ENCODE data around the gene ANKLE2. TPM values are rescaled to one million over a fixed set of nuclear protein-coding genes. Genes with fewer than 3 reads are reported as not detected.
"Not testable (repeated sequence)": the region's sequence is repeated elsewhere in the genome, so short reads cannot be mapped to it uniquely, and the experiment has no call there.

ANKLE2 gene
- total RNA-seq, 2 donors from 2014 or later, result 21.1 to 34.1 TPM

DNA sequence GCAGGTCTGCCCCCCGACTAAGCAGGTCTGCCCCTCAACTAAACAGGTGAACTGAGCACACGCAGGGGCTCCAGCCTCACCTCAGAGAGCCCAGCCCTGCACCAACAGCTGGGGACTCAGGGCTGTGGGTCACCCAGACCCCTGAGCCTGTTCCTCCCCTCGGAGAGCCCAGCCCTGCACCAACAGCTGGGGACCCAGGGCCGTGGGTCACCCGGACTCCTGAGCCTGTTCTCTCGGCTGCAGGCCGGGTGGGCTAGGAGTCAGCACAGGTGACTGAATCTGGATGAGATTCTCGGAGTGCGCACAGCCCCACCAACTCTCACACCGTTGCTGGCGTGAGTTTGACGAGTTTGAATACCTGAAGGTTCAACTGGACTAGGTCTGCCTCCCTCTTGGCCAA is 20.3 kb upstream of the ANKLE2 start:
- DNase-seq (no peak), ATAC-seq (no peak)
- intact Hi-C loops (cut with DNase I), result no loop called here

DNA sequence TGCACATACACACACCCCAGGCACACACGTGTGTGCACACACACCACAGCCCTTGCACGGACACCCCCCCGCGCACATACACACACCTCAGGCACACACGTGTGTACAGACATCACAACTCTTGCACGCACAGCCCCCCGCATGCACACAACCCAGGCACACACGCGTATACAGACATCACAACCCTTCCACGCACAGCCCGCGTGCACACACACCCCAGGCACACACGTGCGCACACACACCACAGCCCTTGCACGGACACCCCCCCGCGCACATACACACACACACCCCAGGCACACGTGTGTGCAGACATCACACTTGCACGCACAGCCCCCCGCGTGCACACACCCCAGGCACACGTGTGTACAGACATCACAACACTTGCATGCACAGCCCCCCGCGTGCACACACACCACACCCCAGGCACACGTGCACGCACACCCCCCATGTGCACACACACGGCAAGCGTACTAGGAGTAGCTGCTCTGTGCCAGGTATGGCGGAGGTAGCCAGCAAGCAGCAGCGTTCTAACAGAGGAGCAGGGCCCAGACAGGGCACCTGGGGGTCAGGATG is 18.2 kb upstream of the ANKLE2 start:
- no peak for DNase-seq
- intact Hi-C loops (cut with DNase I), result no loop called here
- no peak for ATAC-seq

DNA sequence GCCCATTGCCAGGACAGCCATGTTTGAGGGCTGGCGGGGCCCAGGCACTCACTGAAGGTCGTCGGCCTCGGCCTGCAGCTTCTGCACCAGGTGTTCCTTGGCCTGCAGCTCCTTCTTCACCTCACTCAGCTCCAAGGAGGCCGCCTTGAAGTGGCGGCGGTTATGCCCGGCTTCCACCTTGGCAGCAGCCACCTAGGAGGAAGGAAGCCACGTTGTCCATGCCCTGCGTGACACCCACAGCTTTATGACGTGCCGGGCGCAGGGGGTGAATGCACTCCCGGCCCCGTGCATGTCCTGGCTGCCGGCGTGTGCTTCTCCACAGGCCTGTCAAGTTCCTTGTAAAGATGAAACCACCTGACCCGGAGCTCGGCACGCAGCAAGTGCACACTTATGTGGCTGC is 16.0 kb upstream of the ANKLE2 start:
- ATAC-seq, result no peak
- intact Hi-C loops (cut with DNase I), result no loop called here
- no peak for DNase-seq

DNA sequence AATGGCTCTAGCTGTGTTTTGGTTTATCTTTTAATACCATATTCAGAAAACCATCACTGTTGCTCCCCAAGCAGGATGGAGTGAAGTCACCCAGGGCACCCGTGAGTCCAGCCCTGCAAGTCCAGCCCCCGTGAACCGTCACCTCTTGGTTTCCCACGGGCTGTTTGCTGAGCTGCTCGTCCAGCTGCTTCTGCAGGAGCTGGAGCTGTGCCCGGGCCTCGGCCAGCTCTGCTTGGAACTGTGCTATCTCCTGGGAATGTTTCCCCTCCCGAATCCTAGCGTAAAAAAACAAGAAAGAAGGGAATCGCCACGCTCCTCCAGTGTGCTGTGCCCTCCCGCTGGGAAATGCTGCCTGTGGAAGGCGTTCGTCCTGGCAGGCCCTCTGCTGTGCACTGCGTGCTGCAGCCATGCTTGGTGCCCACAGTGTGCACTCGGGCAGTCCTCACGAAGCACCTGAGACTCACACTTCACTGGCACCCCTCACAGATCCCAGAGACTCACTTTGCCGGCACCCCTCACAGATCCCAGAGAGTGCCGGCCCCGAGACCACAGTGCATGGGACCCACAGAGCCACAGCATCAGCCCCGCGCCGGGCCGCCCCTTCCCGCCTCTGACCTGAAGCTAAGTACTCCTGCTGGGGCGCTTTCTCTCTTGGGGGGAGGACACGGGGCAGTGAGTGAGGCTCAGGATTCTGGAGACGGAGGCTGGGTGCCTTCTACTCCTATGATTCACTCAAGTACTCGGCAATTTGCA is 15.4 kb upstream of the ANKLE2 start:
- ATAC-seq, result peak; percentile 67 to 95
- intact Hi-C loops (cut with DNase I), result no loop called here
- DNase-seq, result peak; percentile 80

DNA sequence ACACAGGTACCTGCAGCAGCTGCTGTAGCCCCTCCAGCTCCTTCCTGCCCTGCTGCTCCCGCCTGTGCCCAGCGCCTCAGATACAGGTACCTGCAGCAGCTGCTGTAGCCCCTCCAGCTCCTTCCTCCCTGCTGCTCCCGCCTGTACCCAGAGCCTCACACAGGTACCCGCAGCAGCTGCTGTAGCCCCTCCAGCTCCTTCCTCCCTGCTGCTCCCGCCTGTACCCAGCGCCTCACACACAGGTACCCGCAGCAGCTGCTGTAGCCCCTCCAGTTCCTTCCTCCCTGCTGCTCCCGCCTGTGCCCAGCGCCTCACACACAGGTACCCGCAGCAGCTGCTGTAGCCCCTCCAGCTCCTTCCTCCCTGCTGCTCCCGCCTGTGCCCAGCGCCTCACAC is 14.6 kb upstream of the ANKLE2 start:
- ATAC-seq; DNase-seq; intact Hi-C loops (cut with DNase I): not testable (repeated sequence)

DNA sequence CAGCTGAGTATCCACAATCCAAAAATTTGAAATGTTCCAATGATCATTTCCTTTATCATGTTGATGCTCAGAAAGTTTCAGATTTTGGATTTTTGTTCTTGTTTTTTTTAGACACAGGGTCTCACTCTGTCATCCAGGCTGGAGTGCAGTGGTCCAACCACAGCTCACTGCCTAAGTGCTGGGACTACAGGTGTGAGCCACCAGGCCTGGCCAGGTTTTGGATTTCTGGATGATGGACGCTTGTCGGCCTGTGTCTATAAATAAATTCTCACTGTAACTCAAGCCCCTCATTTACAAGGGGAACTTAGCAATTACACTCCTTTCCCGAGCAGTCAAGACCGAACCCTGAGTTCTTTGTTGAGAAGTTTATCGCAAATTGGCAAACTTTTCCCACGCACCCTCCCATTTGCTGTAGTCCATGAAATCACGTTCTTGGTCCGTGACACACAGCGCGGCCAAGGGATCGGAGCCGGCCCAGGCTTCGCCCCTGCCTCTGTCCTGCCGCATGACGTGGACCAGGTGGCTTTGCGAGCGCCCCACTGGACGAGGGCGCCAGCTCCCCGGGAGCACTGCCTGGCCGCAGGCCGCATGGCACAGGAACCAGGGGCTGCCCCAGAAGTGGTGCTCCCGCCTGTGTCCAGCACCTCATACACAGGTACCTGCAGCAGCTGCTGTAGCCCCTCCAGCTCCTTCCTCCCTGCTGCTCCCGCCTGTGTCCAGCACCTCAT is 14.0 kb upstream of the ANKLE2 start:
- no peak for ATAC-seq
- DNase-seq, result no peak
- intact Hi-C loops (cut with DNase I), result no loop called here

DNA sequence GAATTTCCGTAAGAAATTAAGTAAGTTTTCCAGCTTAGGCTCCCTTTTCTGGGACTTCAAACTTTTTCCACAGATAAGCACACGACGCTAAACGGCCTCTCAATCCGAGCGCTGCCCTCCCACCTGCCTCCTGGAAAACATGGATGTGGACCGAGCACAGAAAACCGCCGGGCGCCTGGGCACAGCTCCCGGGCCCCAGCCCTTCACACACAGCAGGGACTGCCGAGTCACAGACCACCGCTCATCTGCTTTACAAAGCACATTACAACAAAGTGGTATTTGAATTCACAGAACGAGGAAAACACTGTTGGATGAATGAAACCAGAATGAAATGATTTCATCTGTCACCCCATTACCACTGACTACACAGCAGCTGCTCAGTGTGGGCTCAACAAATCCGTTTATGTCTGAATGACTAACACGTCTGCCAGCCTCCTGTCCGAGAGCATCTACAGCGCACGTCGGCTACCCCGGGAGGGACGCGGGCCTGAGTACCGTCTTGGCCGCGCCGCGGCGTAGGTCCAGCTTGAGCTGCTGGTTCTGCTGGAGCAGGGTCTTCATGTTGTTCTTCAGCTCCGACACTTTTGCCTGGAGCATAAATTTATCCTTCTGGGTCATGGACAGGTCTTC is 13.1 kb upstream of the ANKLE2 start:
- intact Hi-C loops (cut with DNase I), result no loop called here
- ATAC-seq (no peak), DNase-seq (no peak)

DNA sequence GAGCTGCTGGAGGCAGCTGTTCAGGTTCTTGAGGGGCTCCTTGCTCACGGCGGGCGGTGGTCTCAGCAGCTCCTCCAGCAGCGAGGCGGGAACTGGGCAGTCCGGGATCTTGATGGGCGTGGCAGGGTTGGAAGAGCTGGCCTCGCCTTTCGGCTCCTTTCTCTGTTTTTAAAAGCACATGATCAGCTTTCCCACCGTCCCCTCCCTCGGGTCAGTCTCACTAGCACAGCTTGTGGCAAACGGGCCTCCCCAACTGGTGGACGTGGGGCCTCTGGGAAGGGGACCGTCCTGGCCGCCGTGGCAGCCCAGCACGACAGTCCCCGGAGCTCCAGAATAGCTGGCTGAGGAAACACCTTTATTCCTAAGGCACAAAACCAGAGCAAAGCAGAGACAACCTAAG is 12.5 kb upstream of the ANKLE2 start:
- no peak for ATAC-seq
- no peak for DNase-seq
- intact Hi-C loops (cut with DNase I), result no loop called here

DNA sequence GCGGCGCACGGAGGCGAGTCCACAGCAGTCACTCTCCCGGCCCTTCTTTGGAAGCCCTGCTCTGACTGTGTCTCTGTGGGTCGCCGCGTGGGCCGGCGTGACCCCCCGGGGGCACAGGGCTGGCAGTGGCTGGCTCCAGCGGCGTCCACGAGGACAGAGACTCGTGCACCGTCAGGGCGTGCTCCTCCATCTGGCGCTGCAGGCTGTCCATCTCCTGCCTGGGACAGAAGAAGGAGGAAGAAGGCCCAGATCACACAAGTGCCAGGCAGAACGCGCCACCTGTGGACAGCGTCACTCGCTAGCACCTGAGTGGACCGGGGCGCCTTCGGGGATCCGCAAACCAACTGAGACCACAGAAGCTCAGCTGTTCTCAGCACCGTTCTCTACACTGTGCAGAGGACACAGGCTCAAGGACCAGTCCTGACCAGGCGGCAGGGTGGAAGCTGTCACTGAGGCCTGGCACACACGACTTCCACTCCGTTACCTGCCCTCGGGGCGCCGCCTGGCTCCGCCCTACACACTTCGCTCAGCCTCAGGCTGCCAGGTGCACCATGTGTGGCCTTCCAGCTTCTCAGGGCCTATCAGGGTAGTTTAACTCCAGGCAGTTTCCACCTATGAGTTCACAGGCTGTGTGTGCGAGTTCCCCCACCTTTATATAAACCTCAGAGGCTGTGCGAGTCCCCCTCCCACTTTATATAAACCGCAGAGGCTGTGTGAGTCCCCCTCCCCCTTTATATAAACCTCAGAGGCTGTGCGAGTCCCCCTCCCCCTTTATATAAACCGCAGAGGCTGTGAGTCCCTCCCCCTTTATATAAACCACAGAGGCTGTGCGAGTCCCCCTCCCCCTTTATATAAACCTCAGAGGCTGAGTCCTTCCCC is 11.7 kb upstream of the ANKLE2 start:
- intact Hi-C loops (cut with DNase I), result no loop called here
- ATAC-seq, result no peak
- DNase-seq, result no peak

DNA sequence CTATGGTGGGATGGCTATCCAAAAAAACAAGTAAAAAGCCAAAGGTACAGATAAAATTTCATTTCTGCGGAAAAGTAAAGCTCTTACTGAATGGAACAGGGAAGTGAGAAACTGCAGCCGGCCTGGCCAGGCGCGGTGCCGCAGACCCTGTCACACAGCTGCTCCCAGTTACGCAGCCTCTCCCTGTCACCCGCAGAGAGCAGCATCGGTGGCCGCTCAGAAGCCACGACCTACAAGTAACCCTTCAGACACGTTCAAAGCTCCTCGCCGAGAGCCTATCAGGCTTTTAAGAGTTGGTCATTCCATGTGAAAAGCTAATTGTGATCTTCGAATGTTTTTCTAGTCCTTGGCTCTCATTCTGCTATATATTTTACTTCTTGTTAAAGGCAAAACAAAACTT is 11.0 kb upstream of the ANKLE2 start:
- intact Hi-C loops (cut with DNase I), result no loop called here
- DNase-seq (no peak), ATAC-seq (no peak)

DNA sequence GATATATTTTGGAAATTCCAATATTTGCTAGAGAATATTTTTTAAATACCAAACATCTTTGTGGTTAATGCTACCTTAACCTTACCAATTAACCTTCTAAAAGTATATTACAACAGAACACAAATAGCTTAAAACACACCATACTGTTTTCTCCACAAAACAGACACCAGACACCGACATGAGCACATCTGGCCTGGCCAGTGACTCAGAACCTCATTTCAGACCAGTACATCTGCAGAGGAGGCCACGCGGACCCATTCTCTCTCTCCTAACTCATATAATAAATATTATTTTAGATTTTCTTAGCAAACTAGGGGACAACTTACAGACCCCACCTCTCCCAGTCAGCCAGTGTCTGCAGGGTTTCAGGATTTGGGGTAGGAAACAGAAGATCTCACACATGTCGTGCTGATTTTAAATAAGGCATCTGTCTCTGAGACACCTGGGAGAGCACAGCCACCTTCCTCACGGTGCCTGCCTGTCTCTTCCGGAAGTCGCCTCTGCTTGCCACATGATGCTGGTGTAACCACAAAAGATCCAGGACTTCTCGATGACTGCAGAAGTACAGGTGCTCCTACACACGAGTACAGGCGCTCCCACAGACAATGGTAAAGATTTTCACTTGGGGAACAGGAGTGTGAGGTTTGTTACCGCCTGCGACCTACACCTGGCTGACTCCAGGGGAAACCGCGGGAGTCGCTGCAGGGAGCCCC is 9.7 kb upstream of the ANKLE2 start:
- intact Hi-C loops (cut with DNase I), result no loop called here
- no peak for ATAC-seq
- no peak for DNase-seq

DNA sequence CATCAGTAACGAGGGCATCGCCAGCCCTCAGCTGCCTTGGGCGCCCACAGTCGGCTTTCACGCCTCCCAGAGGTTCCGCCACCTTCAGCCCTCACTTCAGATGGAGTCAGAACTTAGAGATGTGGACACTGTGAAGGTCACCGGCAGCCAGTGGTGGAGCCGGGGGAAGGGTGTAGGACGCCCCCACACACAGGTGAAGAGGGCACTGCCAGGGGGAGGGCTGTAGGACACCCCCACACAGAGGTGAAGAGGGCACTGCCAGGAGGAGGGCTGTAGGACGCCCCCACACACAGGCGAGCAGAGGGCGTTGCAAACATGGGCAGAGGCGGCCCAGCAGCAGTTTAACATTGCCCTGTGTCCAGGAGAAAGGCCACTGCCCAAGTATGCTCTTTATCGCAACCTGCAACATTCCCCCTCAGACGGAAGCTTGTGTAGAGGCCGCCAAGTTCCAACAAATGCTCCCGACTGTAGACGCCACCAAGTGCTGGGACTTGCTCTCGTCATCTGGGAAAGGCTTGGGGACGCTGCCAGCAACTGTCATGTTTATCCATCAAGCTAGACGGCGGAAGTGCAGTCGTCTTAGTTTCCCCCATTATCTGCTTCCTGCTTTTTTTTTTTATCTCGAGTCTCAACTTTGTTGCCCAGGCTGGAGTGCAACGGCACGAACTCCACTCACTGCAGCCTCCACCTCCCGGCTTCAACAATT is 4.9 kb upstream of the ANKLE2 start:
- DNase-seq (peak; percentile 89), ATAC-seq (peak; percentile 28 to 33)
- intact Hi-C loops (cut with DNase I), result no loop called here

DNA sequence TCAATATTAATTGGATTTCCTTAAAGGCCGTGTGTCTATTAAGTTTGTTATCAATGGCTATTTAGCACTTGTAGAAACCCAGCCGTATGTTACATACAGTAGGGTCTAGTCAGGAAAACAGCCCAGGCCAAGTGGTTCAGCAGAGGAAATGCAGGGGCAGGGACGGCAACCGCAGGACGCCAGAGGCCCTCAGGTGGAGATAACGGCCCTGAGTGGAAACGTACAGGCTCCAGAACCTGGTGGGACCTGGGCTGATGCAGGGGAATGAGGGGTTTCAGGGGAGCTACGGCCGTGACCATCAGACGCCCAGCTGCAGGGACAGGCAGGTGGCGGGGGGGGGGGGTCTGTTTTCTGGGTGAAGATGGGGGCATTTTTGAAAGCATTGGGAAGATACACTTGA is 3.7 kb upstream of the ANKLE2 start:
- intact Hi-C loops (cut with DNase I), result no loop called here
- ATAC-seq (no peak), DNase-seq (no peak)

DNA sequence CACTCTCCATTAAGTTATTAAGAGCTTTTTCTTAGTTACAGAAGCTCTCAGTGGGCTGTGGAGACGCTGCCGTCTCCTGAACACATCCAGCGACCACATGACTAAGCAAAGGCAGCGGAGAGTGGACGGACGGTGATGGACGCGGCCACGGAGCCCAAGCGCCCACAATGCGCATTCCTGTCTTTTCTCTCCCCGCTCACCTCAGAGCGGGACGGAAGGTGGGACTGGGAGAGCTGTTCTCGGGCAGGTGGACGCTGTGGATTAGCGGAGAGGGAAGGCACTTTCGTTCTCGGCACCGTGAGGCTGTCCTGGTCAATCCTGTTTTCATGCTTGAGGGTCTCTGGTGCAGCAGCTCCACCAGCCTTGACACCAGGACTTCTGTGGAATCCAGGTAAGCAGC is 2.6 kb upstream of the ANKLE2 start:
- DNase-seq, result no peak
- intact Hi-C loops (cut with DNase I), result no loop called here
- no peak for ATAC-seq

DNA sequence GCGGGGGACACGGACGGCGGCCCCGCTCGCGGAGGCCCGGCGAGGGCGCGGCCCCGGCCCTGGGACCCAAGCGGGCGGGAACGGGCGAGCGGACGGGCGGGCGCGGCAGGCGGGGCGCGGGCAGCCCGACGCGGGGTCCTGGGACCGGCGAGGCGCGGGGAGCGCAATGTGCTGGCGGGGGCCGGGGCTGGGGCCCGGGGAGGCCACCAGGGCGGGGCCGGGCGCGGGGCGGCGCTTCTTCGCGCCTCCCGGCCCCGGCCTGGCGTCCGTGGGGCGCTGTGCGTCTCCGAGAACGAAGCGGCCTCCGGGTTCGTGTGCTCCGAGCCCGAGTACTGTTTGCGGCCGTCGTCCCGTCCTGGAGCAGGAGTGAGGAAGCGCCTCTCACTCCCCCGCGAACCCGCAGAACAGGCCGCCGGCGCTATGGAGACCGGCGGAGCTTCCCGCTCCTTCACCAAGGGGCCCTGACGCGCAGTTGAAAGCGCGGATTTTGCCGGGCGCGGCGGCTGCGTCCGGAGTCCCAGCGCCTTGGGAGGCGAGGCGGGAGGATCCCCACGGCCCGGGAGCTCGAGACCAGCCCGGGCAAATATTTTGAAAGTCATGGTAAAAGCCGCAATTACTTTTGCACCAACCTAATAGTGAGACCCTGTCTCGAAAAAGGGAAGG is 420 bp upstream of the ANKLE2 start:
- peak; percentile 90 for DNase-seq
- intact Hi-C loops (cut with DNase I), result no loop called here
- ATAC-seq, result peak; percentile 90 to 95

DNA sequence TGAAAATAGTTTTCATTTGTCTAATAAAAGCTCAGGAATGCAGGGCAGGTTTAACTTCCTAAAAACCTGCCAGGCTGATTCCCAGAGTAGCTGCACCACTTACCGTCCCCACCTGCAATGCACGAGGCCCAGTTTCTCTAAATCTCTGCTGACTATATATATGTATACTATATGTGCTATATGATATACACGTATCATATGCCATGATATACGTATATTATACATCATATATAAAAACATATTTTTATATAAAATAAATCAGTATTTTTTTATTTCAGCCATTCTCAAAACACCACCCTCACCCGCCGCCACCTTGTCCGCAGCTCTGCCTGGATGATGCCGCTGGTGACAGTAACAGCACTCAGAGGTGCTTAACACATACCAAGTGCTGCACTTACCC is 2.3 kb downstream of the ANKLE2 start:
- ATAC-seq (no peak), DNase-seq (no peak)
- intact Hi-C loops (cut with DNase I), result no loop called here

DNA sequence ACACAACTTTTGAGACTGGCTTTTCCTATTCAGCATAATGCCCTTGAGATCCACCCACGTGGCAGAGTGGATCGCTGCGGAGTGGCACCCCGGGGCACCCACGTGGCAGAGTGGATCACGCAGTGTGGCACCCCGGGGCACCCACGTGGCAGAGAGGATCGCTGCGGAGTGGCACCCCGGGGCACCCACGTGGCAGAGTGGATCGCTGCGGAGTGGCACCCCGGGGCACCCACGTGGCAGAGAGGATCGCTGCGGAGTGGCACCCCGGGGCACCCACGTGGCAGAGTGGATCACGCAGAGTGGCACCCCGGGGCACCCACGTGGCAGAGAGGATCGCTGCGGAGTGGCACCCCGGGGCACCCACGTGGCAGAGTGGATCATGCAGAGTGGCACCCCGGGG is 2.8 kb downstream of the ANKLE2 start:
- ATAC-seq; intact Hi-C loops (cut with DNase I); DNase-seq: not testable (repeated sequence)
